ENCODE measurements around the gene PPP2R2C. TPM values are rescaled to one million over a fixed set of nuclear protein-coding genes. Genes with fewer than 3 reads are reported as not detected.

The PPP2R2C gene
- total RNA-seq, 2 donors from 2014 or later, result 0.05 to 0.35 TPM

DNA sequence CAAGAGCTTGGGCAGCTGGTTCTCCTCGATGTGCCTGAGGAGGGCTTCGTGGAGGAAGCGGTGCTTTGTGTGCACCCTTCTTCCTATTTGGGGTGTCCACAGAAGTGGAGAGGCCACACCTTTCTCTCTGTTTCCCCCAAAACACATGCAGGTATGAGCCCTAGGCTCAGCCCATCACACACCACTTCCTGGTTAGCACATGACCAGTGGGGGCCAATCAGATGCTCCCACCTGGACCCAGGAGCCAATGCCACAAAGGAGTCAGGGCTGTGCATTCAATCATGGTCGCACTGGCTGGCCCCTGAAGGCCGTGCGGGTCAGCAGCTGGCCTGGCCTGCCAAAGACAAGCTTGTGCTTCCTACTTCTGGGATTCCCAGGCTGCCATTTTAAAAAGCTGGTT lies 51.4 kb downstream of the PPP2R2C start:
- Histone ChIP-seq H3K27me3 (no peaks in the 10 kb centered on the region), H3K36me3 (no peaks in the 10 kb centered on the region), H3K27ac (no peak overlapping the region), H3K4me3 (no peak overlapping the region), H3K4me1 (no peaks in the 10 kb centered on the region), H3K9me3 (no peaks in the 10 kb centered on the region), H3K9ac (ENCODE audit: low read depth in 2 of 2, low read length in 2 of 2) (no peak overlapping the region)
- TF ChIP-seq, protein P1, sequence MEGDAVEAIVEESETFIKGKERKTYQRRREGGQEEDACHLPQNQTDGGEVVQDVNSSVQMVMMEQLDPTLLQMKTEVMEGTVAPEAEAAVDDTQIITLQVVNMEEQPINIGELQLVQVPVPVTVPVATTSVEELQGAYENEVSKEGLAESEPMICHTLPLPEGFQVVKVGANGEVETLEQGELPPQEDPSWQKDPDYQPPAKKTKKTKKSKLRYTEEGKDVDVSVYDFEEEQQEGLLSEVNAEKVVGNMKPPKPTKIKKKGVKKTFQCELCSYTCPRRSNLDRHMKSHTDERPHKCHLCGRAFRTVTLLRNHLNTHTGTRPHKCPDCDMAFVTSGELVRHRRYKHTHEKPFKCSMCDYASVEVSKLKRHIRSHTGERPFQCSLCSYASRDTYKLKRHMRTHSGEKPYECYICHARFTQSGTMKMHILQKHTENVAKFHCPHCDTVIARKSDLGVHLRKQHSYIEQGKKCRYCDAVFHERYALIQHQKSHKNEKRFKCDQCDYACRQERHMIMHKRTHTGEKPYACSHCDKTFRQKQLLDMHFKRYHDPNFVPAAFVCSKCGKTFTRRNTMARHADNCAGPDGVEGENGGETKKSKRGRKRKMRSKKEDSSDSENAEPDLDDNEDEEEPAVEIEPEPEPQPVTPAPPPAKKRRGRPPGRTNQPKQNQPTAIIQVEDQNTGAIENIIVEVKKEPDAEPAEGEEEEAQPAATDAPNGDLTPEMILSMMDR (IDR thresholded peaks at IDR 0.05), result no peak
- DNase-seq, result no peak
- intact Hi-C loops (cut with DNase I), result no loop called here

DNA sequence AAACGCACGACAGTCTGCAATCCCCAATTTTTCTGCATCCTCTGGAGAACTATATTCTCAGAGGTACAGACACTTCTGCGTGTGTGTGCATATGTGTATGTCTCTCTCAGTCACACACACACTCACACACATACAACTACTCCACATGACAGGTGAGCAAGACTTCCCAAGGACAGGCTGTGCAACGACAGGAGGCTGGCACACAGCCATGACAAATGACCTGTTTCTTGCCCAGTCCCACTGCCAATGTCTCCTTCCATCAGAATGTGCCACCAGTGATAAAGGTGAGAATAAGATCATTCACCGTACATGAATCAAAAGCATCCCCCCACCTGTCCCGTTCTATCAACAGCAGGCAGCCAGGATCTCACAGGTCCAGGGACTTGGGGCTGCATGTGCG lies 52.4 kb downstream of the PPP2R2C start:
- H3K4me1 ChIP-seq, result no peaks in the 10 kb centered on the region
- no peak overlapping the region for H3K27ac ChIP-seq
- no peak overlapping the region for H3K9ac ChIP-seq (ENCODE audit: low read depth in 2 of 2, low read length in 2 of 2)
- no peaks in the 10 kb centered on the region for H3K36me3 ChIP-seq
- DNase-seq, result no peak
- H3K9me3 ChIP-seq, result no peaks in the 10 kb centered on the region
- H3K4me3 ChIP-seq, result no peak overlapping the region
- intact Hi-C loops (cut with DNase I), result no loop called here
- TF ChIP-seq, protein P1 (IDR thresholded peaks at IDR 0.05), result no peak
- no peaks in the 10 kb centered on the region for H3K27me3 ChIP-seq

DNA sequence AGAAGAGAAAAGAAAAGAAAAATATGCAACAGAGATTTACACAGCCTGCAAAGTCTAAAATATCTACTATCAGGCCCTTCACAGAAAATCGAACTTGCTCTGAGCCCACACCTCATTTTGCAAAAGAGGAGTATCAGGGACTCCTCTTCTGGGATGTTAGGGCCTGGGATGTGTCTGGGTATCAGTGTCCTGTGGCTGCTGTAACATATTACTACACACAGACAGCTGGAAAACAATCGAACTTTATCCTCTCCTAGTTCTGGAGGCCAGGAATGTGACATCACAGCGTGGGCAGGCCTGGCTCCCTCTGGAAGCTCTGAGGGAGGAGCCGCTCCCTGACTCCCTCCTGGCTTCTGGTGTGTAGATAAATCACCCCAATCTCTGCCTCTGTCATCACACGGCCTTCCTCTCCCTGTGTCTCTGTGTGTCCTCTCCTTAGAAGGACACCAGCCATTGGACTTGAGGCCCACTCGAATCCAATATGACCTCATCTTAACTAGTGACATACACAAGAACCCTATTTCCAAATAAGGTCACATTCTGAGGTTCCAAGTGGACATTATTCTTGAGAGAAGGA lies 52.9 kb downstream of the PPP2R2C start:
- TF ChIP-seq, protein P1 (IDR thresholded peaks at IDR 0.05), result no peak
- H3K4me1 ChIP-seq, result no peaks in the 10 kb centered on the region
- no peaks in the 10 kb centered on the region for H3K9me3 ChIP-seq
- no peaks in the 10 kb centered on the region for H3K27me3 ChIP-seq
- no peaks in the 10 kb centered on the region for H3K36me3 ChIP-seq
- no peak overlapping the region for H3K4me3 ChIP-seq
- no peak for DNase-seq
- H3K9ac ChIP-seq (ENCODE audit: low read depth in 2 of 2, low read length in 2 of 2), result no peak overlapping the region
- no peak overlapping the region for H3K27ac ChIP-seq
- intact Hi-C loops (cut with DNase I), result no loop called here

DNA sequence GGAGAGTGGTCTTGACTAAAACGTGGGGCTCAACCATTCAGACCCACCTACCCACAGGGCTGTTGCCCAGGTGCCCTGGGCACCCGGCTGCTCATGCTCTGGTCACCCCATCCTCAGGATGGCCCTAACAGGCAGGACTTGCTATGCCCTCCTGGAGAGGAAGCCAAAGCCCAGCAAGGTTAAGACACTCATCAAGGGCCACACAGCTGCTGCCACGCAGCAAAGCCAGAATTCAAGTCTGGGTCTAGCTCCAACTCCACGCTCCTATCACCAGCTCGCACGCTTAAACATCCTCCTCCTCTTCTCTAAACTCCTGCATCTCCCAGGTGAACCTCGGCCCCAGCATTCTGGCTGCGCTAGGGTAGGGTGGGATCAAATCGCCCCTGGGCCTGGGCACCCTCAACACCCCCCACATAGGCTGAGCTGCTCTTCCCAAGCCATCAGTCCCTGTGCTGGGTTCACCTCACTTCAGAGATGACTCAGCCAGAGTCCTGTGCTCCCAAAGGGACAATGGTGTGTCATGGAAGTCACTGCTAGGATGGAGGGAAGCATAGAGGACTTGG lies 54.1 kb downstream of the PPP2R2C start:
- Histone ChIP-seq H3K27me3 (no peaks in the 10 kb centered on the region), H3K4me1 (no peaks in the 10 kb centered on the region), H3K9ac (ENCODE audit: low read depth in 2 of 2, low read length in 2 of 2) (no peak overlapping the region), H3K27ac (no peak overlapping the region), H3K36me3 (no peaks in the 10 kb centered on the region), H3K4me3 (no peak overlapping the region), H3K9me3 (no peaks in the 10 kb centered on the region)
- TF ChIP-seq, protein P1 (IDR thresholded peaks at IDR 0.05), result no peak
- DNase-seq, result no peak
- intact Hi-C loops (cut with DNase I), result no loop called here

DNA sequence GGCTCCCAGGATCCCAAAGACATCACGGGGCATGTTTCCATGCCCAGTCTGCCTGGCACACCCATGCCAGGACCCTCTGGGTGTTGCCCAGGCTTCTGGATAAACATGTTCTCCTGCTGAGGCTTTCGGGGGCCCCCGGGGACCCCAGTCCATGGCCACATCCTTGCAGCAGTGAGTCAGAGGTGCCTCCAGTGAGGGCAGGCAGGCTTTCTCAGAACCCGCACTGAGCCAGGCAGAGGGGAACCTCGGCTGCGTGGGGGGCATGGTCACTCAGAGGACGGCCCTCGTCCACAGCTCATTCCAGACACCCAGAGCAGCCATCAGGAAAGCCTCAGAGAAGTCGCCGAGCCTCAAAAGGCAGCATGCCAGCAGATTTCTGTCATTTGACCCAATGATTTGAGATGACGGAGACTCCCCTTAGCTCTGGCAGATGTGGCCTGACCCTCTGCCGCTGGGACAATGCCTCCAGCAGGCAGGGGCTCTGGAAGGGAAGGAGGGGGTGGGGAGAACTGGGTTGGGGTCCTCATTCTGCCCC lies 54.8 kb downstream of the PPP2R2C start:
- H3K9me3 ChIP-seq, result no peaks in the 10 kb centered on the region
- TF ChIP-seq, protein P1 (IDR thresholded peaks at IDR 0.05), result no peak
- no peaks in the 10 kb centered on the region for H3K27me3 ChIP-seq
- H3K9ac ChIP-seq (ENCODE audit: low read depth in 2 of 2, low read length in 2 of 2), result no peak overlapping the region
- H3K36me3 ChIP-seq, result no peaks in the 10 kb centered on the region
- H3K27ac ChIP-seq, result no peak overlapping the region
- H3K4me3 ChIP-seq, result no peak overlapping the region
- intact Hi-C loops (cut with DNase I), result no loop called here
- no peaks in the 10 kb centered on the region for H3K4me1 ChIP-seq
- DNase-seq, result no peak
